WTC11 (cell line): ENCODE results near the gene TBL1X.

Experiments
- CTCF ChIP-seq: fragments of 200-600 bp; IDR thresholded peaks from 2 replicates; pipeline ENCODE4 v1.8.0; 2022; ENCODE audit warnings: antibody characterized with exemption
- ESRRA ChIP-seq: sonication (generic); formaldehyde crosslinking; IDR thresholded peaks from 2 replicates; pipeline ENCODE4 v1.8.1; 2022; ENCODE audit warnings: mild to moderate bottlenecking, missing genetic modification reagents, borderline replicate concordance
- FOXJ3 ChIP-seq: sonication (generic); formaldehyde crosslinking; IDR thresholded peaks from 2 replicates; pipeline ENCODE4 v1.9.0; 2021; ENCODE audit warnings: missing genetic modification reagents, mild to moderate bottlenecking, borderline replicate concordance
- GRHL2 ChIP-seq: fragments of 250-450 bp; sonication (Bioruptor Pico); IDR thresholded peaks from 2 replicates; pipeline ENCODE4 v1.8.0; 2022; ENCODE audit warnings: mild to moderate bottlenecking, moderate library complexity; ENCODE audit not compliant: insufficient replicate concordance, severe bottlenecking
- JUN ChIP-seq: sonication (generic); formaldehyde crosslinking; IDR thresholded peaks from 2 replicates; pipeline ENCODE4 v1.8.0; 2023; ENCODE audit warnings: mild to moderate bottlenecking, missing genetic modification reagents
- NR3C1 ChIP-seq: sonication (generic); formaldehyde crosslinking; conservative IDR thresholded peaks from 2 replicates; pipeline ENCODE4 v1.8.1; 2023; ENCODE audit warnings: low read depth, mild to moderate bottlenecking, missing genetic modification reagents
- SMAD4 ChIP-seq: sonication (generic); formaldehyde crosslinking; IDR thresholded peaks from 2 replicates; pipeline ENCODE4 v1.8.0; 2022; ENCODE audit warnings: mild to moderate bottlenecking, missing genetic modification reagents
- SP1 ChIP-seq: sonication (generic); formaldehyde crosslinking; conservative IDR thresholded peaks from 2 replicates; pipeline ENCODE4 v1.8.1; 2022; ENCODE audit warnings: missing genetic modification reagents
- ZSCAN18 ChIP-seq: fragments of 250-450 bp; sonication (Bioruptor Pico); IDR thresholded peaks from 2 replicates; pipeline ENCODE4 v2.1.2; 2022; ENCODE audit warnings: mild to moderate bottlenecking, moderate library complexity
- TF ChIP-seq, protein P1 (sequence below): sonication (generic); formaldehyde crosslinking; IDR thresholded peaks from 2 replicates; pipeline ENCODE4 v1.8.1; 2022; ENCODE audit warnings: low read depth, mild to moderate bottlenecking, moderate library complexity, missing genetic modification reagents, borderline replicate concordance

DNA sequence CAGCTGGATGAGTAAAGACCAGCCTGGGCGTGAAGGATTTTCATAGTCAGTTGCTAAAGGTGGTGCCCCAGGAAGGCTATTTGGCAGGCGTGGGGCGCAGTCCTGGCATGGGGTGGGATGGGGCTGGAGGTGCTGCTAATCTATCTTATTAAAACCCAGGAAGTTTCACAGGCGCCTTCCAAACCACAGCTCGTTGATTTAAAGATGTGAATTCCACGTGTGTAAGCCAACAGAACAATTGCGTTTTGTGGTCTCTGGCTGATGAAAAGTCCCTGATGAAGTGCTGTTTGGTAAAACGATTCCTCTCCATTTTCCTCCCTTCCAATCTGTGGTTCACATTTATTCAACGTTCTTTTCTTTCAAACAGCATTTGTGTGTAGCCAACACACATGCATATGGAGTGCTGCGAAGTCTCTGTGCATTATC is 105.0 kb downstream of the TBL1X start:
- TF ChIP-seq CTCF = no peak
- TF ChIP-seq FOXJ3 (CRISPR knock-in tag) = no peak
- TF ChIP-seq ZSCAN18 (CRISPR knock-in tag) = no peak
- no peak for TF ChIP-seq JUN (CRISPR knock-in tag)
- no peak for TF ChIP-seq GRHL2 (CRISPR knock-in tag)
- no peak for TF ChIP-seq NR3C1 (CRISPR knock-in tag)
- TF ChIP-seq ESRRA (CRISPR knock-in tag) = no peak
- no peak for TF ChIP-seq SMAD4
- TF ChIP-seq, protein P1, sequence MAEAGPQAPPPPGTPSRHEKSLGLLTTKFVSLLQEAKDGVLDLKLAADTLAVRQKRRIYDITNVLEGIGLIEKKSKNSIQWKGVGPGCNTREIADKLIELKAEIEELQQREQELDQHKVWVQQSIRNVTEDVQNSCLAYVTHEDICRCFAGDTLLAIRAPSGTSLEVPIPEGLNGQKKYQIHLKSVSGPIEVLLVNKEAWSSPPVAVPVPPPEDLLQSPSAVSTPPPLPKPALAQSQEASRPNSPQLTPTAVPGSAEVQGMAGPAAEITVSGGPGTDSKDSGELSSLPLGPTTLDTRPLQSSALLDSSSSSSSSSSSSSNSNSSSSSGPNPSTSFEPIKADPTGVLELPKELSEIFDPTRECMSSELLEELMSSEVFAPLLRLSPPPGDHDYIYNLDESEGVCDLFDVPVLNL (CRISPR knock-in tag) = no peak
- no peak for TF ChIP-seq SP1 (CRISPR knock-in tag)
